OCI-LY3 (cell line): Measurements from ENCODE around the gene CAPN10.

ENCODE experiments used
- H2AFZ ChIP-seq: fragments of 200-600, 300-600 bp; shearing (Covaris generic); 2 replicates; pipeline ENCODE4 v1.6.0; 2014; ENCODE audit warnings: antibody characterized with exemption, low read depth, low read length
- H3K27ac ChIP-seq: fragments of 200-600, 300-600 bp; sonication (generic); 2 replicates; pipeline ENCODE4 v1.5.1; 2014; ENCODE audit warnings: mild to moderate bottlenecking, low read length, moderate library complexity, mixed read lengths
- H3K27me3 ChIP-seq: fragments of 200-600, 300-600 bp; sonication (generic); 2 replicates; pipeline ENCODE4 v1.6.1; 2014; ENCODE audit warnings: low read depth, low read length, mixed read lengths
- H3K36me3 ChIP-seq: fragments of 200-600, 300-600 bp; sonication (generic); replicated peaks from 2 replicates; pipeline ENCODE3; 2014; ENCODE audit warnings: low read depth, low read length, mixed read lengths
- H3K4me1 ChIP-seq: fragments of 300-600, 200-600 bp; sonication (generic); 2 replicates; pipeline ENCODE4 v1.6.1; 2014; ENCODE audit warnings: low read length, mixed read lengths
- H3K4me2 ChIP-seq: fragments of 200-600, 300-600 bp; sonication (generic); 2 replicates; pipeline ENCODE4 v1.6.1; 2014; ENCODE audit warnings: low read length, mixed read lengths
- H3K4me3 ChIP-seq: fragments of 300-600, 200-600 bp; sonication (generic); 2 replicates; pipeline ENCODE4 v1.5.1; 2014; ENCODE audit warnings: antibody characterized with exemption, mild to moderate bottlenecking, low read length, moderate library complexity
- H3K79me2 ChIP-seq: fragments of 300-600, 200-600 bp; shearing (Covaris generic); 2 replicates; pipeline ENCODE4 v1.6.1; 2014; ENCODE audit warnings: mild to moderate bottlenecking, low read length, mixed read lengths
- H3K9ac ChIP-seq: fragments of 300-600, 200-600 bp; shearing (Covaris generic); 2 replicates; pipeline ENCODE4 v1.6.0; 2014; ENCODE audit warnings: mild to moderate bottlenecking, low read length, moderate library complexity
- H3K9me3 ChIP-seq: fragments of 200-600, 300-600 bp; shearing (Covaris generic); 2 replicates; pipeline ENCODE4 v1.6.1; 2014; ENCODE audit warnings: low read length, mixed read lengths; ENCODE audit not compliant: insufficient read depth
- H4K20me1 ChIP-seq: fragments of 200-600, 300-600 bp; sonication (generic); 2 replicates; pipeline ENCODE4 v1.6.1; 2016; ENCODE audit warnings: low read length, mixed read lengths; ENCODE audit not compliant: insufficient read depth
- EZH2phosphoT487 ChIP-seq: fragments of 200-600 bp; shearing (Covaris generic); IDR thresholded peaks from 2 replicates; pipeline ENCODE4 v1.6.1; 2018; ENCODE audit warnings: antibody characterized with exemption, mixed run types, low read depth
- TF ChIP-seq, protein P1 (sequence below): fragments of 200-600, 300-600 bp; sonication (generic); IDR thresholded peaks from 2 replicates; pipeline ENCODE4 v1.5.1; 2014; ENCODE audit warnings: antibody characterized with exemption, low read length, low read depth

CAPN10 gene

DNA sequence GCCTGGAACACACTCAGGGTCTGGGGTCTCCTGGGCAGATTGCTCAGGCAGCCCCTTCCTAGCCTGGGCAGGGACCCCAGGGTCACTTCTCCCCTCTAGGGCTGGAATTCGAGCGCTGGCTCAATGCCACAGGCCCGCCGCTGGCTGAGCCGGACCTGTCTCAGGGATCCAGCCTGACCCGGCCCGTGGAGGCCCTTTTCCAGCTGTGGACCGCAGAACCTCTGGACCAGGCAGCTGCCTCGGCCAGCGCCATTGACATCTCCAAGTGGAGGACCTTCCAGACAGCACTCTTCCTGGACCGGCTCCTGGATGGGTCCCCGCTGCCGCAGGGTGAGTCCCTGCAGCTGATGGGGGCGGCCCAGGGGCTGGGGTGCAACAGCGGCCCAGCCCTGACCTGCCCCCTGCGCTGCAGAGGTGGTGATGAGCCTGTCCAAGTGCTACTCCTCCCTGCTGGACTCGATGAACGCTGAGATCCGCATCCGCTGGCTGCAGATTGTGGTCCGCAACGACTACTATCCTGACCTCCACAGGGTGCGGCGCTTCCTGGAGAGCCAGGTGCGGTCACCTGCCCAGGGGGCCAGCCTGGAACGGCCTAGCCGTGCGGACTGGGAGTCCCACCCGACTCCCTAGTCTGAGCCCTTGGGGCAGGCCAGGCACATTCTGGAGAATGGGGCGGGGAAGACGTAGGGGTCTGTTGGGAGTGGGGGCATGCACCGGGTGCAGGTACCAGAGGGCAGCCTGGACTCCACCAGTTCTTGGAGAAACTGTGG, 9.9 kb upstream of the CAPN10 start:
- Histone ChIP-seq H3K27ac (no peak overlapping the region), H3K79me2 (peaks cover 14% of the 10 kb centered on the region), H3K9ac (no peak overlapping the region)

DNA sequence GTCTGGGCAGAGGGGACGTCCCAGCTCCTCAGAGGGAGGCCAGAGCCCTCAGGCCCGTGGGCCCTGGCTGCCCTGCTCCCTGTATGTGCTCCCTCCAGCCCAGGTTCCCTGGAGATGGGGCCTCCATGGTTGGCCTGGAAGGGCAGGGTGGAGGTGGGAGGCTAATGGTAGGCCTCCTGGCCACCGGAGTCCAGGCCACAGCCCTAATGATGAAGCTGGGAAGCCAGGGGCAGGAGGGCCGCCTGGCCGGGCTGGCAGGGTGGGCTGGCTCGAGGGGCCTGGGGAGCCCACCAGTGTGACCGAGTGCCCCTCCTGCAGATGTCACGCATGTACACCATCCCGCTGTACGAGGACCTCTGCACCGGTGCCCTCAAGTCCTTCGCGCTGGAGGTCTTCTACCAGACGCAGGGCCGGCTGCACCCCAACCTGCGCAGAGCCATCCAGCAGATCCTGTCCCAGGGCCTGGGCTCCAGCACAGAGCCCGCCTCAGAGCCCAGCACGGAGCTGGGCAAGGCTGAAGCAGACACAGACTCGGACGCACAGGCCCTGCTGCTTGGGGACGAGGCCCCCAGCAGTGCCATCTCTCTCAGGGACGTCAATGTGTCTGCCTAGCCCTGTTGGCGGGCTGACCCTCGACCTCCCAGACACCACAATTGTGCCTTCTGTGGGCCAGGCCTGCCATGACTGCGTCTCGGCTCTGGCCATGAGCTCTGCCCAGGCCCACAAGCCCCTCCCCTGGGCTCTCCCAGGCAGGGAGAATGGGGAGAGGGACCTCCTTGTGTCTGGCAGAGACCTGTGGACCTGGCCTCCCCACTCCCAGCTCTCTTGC, 9.0 kb upstream of the CAPN10 start:
- H3K79me2 ChIP-seq: peaks cover 23% of the 10 kb centered on the region

More for the DNA sequence above, 9.9 kb upstream of the CAPN10 start:
- no peaks in the 10 kb centered on the region for H3K27me3 ChIP-seq
- H4K20me1 ChIP-seq: no peaks in the 10 kb centered on the region
- no peaks in the 10 kb centered on the region for H3K9me3 ChIP-seq
- H2AFZ ChIP-seq: no peak overlapping the region
- peaks cover 26% of the 10 kb centered on the region for H3K4me1 ChIP-seq
- no peak overlapping the region for H3K4me3 ChIP-seq
- H3K4me2 ChIP-seq: no peak overlapping the region
- peaks cover 14% of the 10 kb centered on the region for H3K36me3 ChIP-seq
- TF ChIP-seq, protein P1, sequence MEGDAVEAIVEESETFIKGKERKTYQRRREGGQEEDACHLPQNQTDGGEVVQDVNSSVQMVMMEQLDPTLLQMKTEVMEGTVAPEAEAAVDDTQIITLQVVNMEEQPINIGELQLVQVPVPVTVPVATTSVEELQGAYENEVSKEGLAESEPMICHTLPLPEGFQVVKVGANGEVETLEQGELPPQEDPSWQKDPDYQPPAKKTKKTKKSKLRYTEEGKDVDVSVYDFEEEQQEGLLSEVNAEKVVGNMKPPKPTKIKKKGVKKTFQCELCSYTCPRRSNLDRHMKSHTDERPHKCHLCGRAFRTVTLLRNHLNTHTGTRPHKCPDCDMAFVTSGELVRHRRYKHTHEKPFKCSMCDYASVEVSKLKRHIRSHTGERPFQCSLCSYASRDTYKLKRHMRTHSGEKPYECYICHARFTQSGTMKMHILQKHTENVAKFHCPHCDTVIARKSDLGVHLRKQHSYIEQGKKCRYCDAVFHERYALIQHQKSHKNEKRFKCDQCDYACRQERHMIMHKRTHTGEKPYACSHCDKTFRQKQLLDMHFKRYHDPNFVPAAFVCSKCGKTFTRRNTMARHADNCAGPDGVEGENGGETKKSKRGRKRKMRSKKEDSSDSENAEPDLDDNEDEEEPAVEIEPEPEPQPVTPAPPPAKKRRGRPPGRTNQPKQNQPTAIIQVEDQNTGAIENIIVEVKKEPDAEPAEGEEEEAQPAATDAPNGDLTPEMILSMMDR: no peak
- TF ChIP-seq EZH2phosphoT487: no peak

DNA sequence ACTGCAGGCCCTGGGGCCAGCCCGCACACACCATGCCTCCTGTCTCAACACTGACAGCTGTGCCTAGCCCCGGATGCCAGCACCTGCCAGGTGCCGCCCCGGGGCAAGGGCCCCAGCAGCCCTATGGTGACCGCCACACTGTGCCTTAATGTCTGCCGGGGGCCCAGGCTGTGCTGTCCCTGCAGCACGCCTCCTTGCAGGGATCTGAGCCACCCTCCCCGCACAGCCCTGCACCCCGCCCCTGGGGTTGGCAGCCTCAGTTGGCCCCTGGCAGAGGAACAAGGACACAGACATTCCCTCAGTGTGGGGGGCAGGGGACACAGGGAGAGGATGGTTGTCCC, 8.5 kb upstream of the CAPN10 start:
- no peak overlapping the region for H3K9ac ChIP-seq
- TF ChIP-seq, protein P1: no peak
- TF ChIP-seq EZH2phosphoT487: no peak
- no peak overlapping the region for H3K27ac ChIP-seq
- no peaks in the 10 kb centered on the region for H4K20me1 ChIP-seq
- peaks cover 29% of the 10 kb centered on the region for H3K79me2 ChIP-seq
- peaks cover 25% of the 10 kb centered on the region for H3K36me3 ChIP-seq
- peaks cover 28% of the 10 kb centered on the region for H3K4me1 ChIP-seq
- H3K9me3 ChIP-seq: no peaks in the 10 kb centered on the region
- no peak overlapping the region for H2AFZ ChIP-seq
- H3K4me3 ChIP-seq: no peak overlapping the region
- H3K4me2 ChIP-seq: no peak overlapping the region
- H3K27me3 ChIP-seq: no peaks in the 10 kb centered on the region

More for the DNA sequence above, 9.0 kb upstream of the CAPN10 start:
- TF ChIP-seq, protein P1: no peak
- H3K4me3 ChIP-seq: no peak overlapping the region
- no peak overlapping the region for H3K27ac ChIP-seq
- peaks cover 26% of the 10 kb centered on the region for H3K4me1 ChIP-seq
- no peak overlapping the region for H3K4me2 ChIP-seq
- H3K36me3 ChIP-seq: peaks cover 20% of the 10 kb centered on the region
- no peak overlapping the region for H2AFZ ChIP-seq
- H3K9me3 ChIP-seq: no peaks in the 10 kb centered on the region
- H3K27me3 ChIP-seq: no peaks in the 10 kb centered on the region
- no peak overlapping the region for H3K9ac ChIP-seq
- no peaks in the 10 kb centered on the region for H4K20me1 ChIP-seq

DNA sequence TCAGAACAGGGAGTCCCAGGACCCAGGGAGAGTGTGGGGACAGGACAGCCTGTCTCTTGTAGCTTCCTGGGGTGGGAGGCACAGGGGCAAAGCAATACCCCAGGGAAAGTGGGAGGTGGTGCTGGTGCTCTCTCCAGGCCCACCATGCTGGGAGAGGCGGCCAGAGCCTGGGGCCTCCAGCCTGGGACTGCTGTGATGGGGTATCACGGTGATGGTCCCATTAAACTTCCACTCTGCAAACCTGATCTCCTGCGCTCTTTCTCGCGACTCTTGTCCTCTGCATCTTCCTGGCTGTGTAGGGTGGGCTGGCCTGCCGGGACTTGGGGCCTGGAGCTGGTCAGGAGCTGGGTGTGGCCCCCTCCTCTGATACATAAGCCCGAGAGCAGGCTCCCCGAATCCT, 8.0 kb upstream of the CAPN10 start:
- Histone ChIP-seq H3K9ac (no peak overlapping the region), H3K4me2 (no peak overlapping the region), H3K79me2 (peaks cover 33% of the 10 kb centered on the region), H3K9me3 (no peaks in the 10 kb centered on the region), H3K4me3 (no peak overlapping the region), H4K20me1 (no peaks in the 10 kb centered on the region), H3K36me3 (peaks cover 29% of the 10 kb centered on the region), H3K4me1 (peaks cover 32% of the 10 kb centered on the region), H3K27me3 (no peaks in the 10 kb centered on the region), H2AFZ (no peak overlapping the region), H3K27ac (peak overlapping the region; percentile 96)
- TF ChIP-seq EZH2phosphoT487: no peak
- TF ChIP-seq, protein P1: no peak
